IMR-90 (cell line): ENCODE results near the gene USP43. TPM values are rescaled to one million over a fixed set of nuclear protein-coding genes. Genes with fewer than 3 reads are reported as not detected.

Experiments used
- polyA plus RNA-seq, 3 experiments: library from polyadenylated mRNA; depleted of rRNA; stranded (reverse); fragments of >200 nt; gene quantifications; 2 replicates each; pipeline ENCODE4 v1.2.3, GENCODE V29; 2012; ENCODE audit warnings: low replicate concordance in 1 of 3
- total RNA-seq: library from RNA; depleted of rRNA; stranded (reverse); fragments of >200 nt; gene quantifications from 2 replicates; pipeline ENCODE4 v1.2.3, GENCODE V29; 2012; rRNA removed

Gene USP43
- total and polyA plus RNA-seq, 2 of the 4 experiments (the other 2 are of a cell fraction), result not detected

Other genes with a start within 250 kb of the USP43 start
- 26.5 and 79.2 TPM in 2 replicates for gene STX8, start 69.7 kb upstream of the USP43 start, total RNA-seq
- 47.0 and 53.0 TPM in 2 replicates for gene STX8, start 69.7 kb upstream of the USP43 start, polyA plus RNA-seq (2012; rRNA removed)
- gene CFAP52, start 68.9 kb upstream of the USP43 start, total RNA-seq, result not detected in 2 replicates
- gene CFAP52, start 68.9 kb upstream of the USP43 start, polyA plus RNA-seq (2012; rRNA removed), result 0.22 TPM in 1 of 2 replicates, not detected in the other
- gene DHRS7C, start 146.1 kb downstream of the USP43 start, total RNA-seq, result not detected in 2 replicates
- gene DHRS7C, start 146.1 kb downstream of the USP43 start, polyA plus RNA-seq (2012; rRNA removed), result not detected in 2 replicates
- not detected in 2 replicates for gene GSG1L2, start 176.6 kb downstream of the USP43 start, total RNA-seq
- not detected in 2 replicates for gene GSG1L2, start 176.6 kb downstream of the USP43 start, polyA plus RNA-seq (2012; rRNA removed)
- under 0.01 TPM in 1 of 2 replicates, not detected in the other for gene GLP2R, start 180.4 kb downstream of the USP43 start, total RNA-seq
- gene GLP2R, start 180.4 kb downstream of the USP43 start, polyA plus RNA-seq (2012; rRNA removed), result 0.07 and 0.09 TPM in 2 replicates